Activated T-cell treated with anti-CD3 and anti-CD28 coated beads, Interleukin-2, amount 50 U/mL, for 72 hours (primary cell): Measurements from ENCODE around the gene ALOX12B. TPM values are rescaled to one million over a fixed set of nuclear protein-coding genes. Genes with fewer than 3 reads are reported as not detected.
A peak's percentile ranks its signal among the peaks of the same experiment; 100 is the strongest.

ENCODE experiments used
- ATAC-seq, 2 donors: fragments of 150-1000 bp; cut with Tn5 transposase; replicated peaks in 1 of 2; 2 replicates each; pipeline ENCODE4 v1.10.0; 2021; ENCODE audit warnings: moderate library complexity in 2 of 2, mild to moderate bottlenecking in 1 of 2
- DNase-seq, 2 donors: peaks; one replicate each; pipeline ENCODE4 v3.0.0; 2021 to 2022; ENCODE audit warnings: mixed read lengths in 1 of 2
- H3K27ac Mint-ChIP-seq: one replicate; pipeline ENCODE4 v1.8.0; 2022; ENCODE audit warnings: mild to moderate bottlenecking, moderate library complexity, mixed read lengths
- H3K27me3 Mint-ChIP-seq: one replicate; pipeline ENCODE4 v1.8.0; 2022; ENCODE audit warnings: low read depth, mixed read lengths
- H3K36me3 Mint-ChIP-seq, 2 donors: one replicate each; pipeline ENCODE4 v1.8.0; 2022; ENCODE audit warnings: mixed read lengths in 2 of 2, mild to moderate bottlenecking in 1 of 2; ENCODE audit not compliant: insufficient read depth in 2 of 2
- H3K4me1 Mint-ChIP-seq: one replicate; pipeline ENCODE4 v1.8.0; 2022; ENCODE audit warnings: low read depth, mixed read lengths
- H3K4me3 Mint-ChIP-seq, 2 donors: one replicate each; pipeline ENCODE4 v1.8.0; 2022; ENCODE audit warnings: mild to moderate bottlenecking in 2 of 2, mixed read lengths in 2 of 2, moderate library complexity in 2 of 2
- H3K9me3 Mint-ChIP-seq, 2 donors: one replicate each; pipeline ENCODE4 v1.8.0; 2022; ENCODE audit warnings: mixed read lengths in 2 of 2
- total RNA-seq, 2 donors: library from RNA; stranded (reverse); gene quantifications; one replicate each; pipeline ENCODE4 v1.2.3, GENCODE V29; 2022

Gene ALOX12B
- total RNA-seq, 2 donors from 2014 or later: 1.3 to 4.1 TPM

DNA sequence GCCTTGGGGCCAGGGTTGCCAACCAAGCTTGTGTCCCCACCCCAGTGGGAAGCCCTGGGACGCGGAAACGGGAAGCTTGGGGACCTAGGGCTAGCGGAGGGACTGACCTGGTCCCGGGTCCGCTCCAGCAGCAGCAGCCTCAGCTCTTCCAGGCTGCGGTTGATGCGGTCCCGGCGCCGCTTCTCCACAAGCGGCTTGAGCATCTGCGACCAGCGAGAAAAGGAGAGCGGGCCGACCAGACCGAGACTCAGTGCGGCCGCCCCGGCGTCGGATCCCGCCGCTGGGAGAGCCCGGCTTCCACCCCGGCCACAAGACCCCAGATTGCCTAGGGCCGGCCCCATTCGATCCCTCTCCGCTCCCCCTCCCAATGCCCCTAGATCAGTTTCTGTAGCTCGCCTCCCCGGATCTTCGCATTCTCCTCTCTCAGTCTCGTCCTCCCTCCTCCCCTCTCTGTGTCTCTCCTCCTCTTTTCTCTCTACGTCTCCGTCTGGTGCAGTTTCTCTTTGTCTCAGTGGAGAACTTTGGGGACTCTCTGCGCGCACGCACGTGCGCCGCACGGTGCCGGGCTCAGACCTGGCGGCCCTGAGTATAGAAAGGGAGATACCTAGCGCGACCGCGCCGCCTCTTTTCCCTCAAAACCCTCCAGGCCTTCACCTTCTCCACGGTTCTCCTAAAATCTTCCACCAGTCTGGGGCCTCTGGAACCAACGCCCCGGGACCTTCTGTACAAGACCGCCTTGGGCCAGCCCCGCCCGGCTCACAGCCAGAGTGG, 35.6 kb upstream of the ALOX12B start:
- Mint-ChIP-seq H3K4me1 (peaks cover 74% of the 10 kb centered on the region), H3K9me3 (no peaks in the 10 kb centered on the region), H3K27me3 (peaks cover 28% of the 10 kb centered on the region), H3K4me3 (peak overlapping the region; percentile 83 to 88), H3K36me3 (peaks cover 3 to 17% of the 10 kb centered on the region in 2 donors), H3K27ac (no peak overlapping the region)
- DNase-seq (peak; percentile 56 to 62), ATAC-seq (peak in 1 of 2 donors; percentile 7)

DNA sequence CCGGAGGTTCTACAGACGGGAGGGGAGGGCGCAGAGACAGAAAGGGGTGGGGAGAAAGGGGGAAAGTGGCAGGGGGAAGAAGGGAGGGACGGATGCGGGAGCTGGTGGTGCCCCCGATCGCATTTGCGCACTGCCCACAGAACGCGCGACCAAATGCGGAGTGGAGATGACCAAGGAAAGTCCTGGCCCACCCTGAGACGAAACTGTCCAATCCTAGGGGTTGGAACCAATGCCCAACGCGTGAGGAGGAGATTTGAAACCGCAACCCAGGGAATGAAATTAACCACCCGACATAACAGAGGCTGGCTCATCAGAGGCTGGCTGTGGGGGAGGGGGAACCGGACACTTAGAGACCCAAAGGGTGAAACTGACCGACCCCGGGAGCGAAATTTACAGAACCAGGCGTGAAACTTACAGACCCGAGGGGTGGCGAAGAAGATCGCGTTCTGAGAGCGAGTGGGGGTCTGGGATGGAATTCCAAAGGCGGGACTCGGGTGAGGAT, 35.0 kb upstream of the ALOX12B start:
- Mint-ChIP-seq H3K4me3 (peak overlapping the region; percentile 83 to 88), H3K4me1 (peaks cover 80% of the 10 kb centered on the region), H3K27me3 (peaks cover 35% of the 10 kb centered on the region), H3K9me3 (no peaks in the 10 kb centered on the region), H3K36me3 (peaks cover 3 to 17% of the 10 kb centered on the region in 2 donors), H3K27ac (no peak overlapping the region)
- no peak for ATAC-seq
- peak in 1 of 2 donors; percentile 28 for DNase-seq

DNA sequence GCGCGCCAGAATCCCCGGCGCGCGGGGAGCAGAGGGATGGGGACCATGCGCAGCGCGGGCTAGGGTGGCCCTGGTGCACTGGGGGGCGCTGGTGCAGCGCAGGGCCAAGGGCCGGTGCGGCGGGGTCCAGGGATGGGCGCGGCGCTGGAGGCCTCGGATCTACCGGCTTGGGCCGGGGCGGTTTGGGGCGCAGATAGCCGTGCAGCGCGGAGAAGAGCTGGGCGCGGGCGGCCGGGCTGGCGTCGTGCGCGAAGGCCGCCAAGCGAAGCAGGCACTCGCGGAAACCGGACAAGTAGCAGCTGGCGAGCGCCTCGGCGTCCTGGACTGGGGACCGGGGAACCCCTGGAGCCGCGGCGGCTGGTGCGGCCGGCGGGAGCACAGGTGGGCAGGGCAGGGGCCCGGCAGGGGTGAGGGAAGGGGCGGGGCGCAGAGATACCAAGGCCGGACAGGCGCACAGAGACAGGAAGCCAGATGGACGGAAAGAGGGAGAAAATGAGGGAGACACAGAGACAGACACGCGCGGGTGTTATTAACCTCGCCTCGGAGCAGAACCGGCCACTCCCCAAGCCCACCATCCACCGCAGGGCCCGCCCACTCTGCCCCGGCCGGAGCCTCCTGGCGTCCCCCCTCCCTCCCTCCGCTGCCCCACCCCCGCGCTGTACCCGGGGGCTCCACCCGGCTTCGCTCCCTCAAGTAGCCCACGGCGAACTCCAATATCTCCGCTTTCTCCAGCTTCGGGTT, 34.3 kb upstream of the ALOX12B start:
- ATAC-seq: peak; percentile 44 to 46
- peak overlapping the region; percentile 83 to 88 for H3K4me3 Mint-ChIP-seq
- H3K27ac Mint-ChIP-seq: no peak overlapping the region
- H3K4me1 Mint-ChIP-seq: peaks cover 74% of the 10 kb centered on the region
- H3K9me3 Mint-ChIP-seq: no peaks in the 10 kb centered on the region
- peaks cover 37% of the 10 kb centered on the region for H3K27me3 Mint-ChIP-seq
- H3K36me3 Mint-ChIP-seq: peaks cover 3 to 17% of the 10 kb centered on the region in 2 donors
- DNase-seq: peak; percentile 83 to 87

DNA sequence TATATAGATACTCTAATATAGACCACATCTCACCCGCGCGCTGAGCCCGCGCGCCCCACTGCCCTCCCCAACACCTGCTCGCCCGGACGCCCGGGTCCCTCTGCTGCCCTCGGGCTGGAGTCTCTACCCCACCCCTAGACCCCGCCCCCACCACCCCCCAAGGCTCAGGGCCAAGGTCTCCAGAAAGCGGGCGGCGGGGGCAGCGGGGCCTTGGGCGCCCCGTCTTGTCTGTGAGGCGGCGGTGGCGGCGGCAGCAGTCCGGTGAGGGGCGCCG, 33.8 kb upstream of the ALOX12B start:
- Mint-ChIP-seq H3K27ac (no peak overlapping the region), H3K9me3 (no peaks in the 10 kb centered on the region), H3K4me1 (peaks cover 71% of the 10 kb centered on the region), H3K27me3 (peaks cover 42% of the 10 kb centered on the region), H3K4me3 (peak overlapping the region; percentile 83 to 88), H3K36me3 (peaks cover 0 to 14% of the 10 kb centered on the region in 2 donors)
- ATAC-seq (peak in 1 of 2 donors; percentile 0), DNase-seq (no peak)

DNA sequence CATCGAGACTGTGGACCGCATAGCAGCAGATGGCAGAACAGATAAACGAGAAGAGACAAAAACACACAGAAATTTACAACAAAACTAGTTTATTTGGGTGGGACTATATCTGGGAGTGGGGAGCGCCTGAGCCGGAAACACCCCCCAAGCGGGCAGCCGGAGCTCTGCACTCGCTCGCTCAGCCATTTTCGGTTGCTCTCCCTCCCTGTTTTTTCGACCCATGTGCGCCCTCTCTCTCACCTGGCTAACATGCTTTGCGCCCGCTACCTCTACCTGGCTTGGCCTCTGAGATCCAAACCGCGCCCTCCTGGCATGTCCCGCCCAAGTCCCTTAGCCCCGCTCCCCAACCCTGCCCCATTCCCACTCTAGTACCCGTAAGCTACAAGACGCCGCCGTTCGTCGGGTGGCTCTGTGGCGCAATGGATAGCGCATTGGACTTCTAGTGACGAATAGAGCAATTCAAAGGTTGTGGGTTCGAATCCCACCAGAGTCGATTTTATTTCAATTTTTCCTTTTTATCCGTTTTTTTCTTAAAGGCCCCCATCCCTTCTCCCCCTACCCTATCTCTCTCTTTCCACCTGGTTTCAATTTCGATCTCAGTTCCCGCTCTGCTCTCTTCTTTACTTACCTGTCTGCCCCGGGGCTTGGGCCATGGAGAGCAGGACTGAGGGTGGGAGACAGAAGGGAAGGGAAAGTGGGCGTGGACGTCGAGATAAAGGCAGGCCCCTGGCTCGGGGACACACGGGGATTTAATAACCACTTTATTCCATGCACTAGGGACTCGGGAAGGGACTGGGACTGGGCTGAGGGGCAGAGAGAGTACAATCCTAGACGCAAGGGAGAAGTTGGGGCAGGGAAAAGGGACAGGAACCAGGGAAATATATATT, 33.2 kb upstream of the ALOX12B start:
- Mint-ChIP-seq H3K4me3 (peak overlapping the region; percentile 83 to 88), H3K9me3 (no peaks in the 10 kb centered on the region), H3K4me1 (peaks cover 65% of the 10 kb centered on the region), H3K27ac (peak overlapping the region; percentile 100), H3K27me3 (peaks cover 48% of the 10 kb centered on the region), H3K36me3 (peaks cover 0 to 10% of the 10 kb centered on the region in 2 donors)
- ATAC-seq: peak; percentile 8 to 16
- DNase-seq: peak; percentile 80 to 84

DNA sequence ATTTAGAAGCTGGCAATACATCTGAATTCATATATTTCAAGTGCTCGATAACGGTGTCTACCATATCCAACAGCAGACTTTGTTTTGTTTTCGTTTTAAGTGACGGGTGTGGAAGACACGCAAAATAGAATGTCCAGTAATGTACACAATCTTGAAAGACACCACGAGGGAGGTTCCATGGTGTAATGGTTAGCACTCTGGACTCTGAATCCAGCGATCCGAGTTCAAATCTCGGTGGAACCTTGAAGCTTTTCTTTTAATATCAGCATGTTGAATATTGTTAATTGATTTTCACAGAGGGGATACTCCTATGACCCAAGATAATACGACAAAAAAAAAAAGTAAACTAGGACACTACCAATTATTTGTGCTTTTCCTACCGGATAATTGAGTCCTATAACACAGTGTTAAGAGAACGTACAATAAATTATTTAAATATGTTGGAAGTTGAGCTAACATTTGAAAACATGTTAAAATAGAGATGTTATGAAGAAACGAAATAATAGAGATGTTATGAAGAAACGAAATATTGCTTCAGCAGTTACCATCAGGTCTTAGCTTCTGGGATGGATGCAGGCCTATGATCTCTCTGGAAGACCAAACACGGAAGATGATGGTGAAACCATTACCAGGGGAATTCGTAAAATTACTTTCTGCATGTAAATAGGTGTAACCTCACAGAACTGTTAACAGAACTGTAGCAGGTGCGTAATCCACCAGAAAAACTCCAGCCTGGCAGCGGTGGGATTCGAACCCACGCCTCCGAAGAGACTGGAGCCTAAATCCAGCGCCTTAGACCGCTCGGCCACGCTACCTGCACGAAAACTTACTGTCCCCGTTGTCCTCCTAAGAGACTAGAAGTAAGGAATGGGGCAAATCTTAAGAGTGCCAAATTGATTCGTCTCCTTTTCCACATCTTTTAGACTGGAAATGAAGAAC, 32.3 kb upstream of the ALOX12B start:
- Mint-ChIP-seq H3K36me3 (peaks cover 0 to 8% of the 10 kb centered on the region in 2 donors), H3K27ac (peak overlapping the region; percentile 100), H3K27me3 (peaks cover 55% of the 10 kb centered on the region), H3K9me3 (no peaks in the 10 kb centered on the region), H3K4me1 (peaks cover 56% of the 10 kb centered on the region), H3K4me3 (peak overlapping the region; percentile 83 to 88)
- DNase-seq: peak; percentile 89 to 90
- peak; percentile 46 to 52 for ATAC-seq

DNA sequence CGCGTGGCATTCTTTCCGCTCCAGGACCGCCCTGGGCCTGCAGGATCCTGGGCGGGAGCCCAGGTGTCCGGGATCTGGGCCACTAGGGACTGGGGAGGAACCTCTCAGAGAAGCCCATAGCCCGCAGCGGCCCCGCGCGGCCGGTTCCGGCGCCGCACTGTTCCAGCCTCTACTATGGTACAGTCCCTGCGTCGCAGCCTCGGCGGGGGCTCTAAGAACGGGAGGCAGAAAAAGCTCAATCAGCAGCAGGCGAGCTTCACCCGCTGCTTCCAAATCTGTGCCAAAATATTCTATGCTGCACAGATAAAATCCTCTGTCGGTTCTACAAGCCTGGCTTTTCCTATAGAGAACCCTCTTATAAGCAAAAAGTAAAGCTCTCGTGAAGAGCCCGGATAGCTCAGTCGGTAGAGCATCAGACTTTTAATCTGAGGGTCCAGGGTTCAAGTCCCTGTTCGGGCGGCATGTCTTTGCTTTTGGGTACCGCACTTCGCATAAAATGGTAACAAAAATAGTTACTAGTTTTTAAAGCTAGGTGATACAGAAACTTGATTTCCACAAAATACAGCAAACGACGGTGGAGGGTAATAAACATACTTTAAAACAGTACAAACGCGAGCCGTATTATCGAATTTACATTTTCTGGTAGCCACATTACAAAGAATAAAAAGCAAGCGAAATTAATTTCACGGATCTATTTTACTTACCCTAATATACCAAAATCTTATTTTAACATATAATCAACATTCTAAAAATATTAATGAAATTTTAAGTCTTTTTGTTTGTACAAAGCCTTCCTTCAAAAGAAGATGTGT, 31.5 kb upstream of the ALOX12B start:
- no peaks in the 10 kb centered on the region for H3K9me3 Mint-ChIP-seq
- peaks cover 56% of the 10 kb centered on the region for H3K27me3 Mint-ChIP-seq
- peak overlapping the region; percentile 83 to 88 for H3K4me3 Mint-ChIP-seq
- ATAC-seq (peak; percentile 59 to 62), DNase-seq (peak; percentile 89 to 92)
- H3K36me3 Mint-ChIP-seq: peaks cover 0 to 8% of the 10 kb centered on the region in 2 donors
- H3K4me1 Mint-ChIP-seq: peaks cover 47% of the 10 kb centered on the region
- peak overlapping the region; percentile 100 for H3K27ac Mint-ChIP-seq

DNA sequence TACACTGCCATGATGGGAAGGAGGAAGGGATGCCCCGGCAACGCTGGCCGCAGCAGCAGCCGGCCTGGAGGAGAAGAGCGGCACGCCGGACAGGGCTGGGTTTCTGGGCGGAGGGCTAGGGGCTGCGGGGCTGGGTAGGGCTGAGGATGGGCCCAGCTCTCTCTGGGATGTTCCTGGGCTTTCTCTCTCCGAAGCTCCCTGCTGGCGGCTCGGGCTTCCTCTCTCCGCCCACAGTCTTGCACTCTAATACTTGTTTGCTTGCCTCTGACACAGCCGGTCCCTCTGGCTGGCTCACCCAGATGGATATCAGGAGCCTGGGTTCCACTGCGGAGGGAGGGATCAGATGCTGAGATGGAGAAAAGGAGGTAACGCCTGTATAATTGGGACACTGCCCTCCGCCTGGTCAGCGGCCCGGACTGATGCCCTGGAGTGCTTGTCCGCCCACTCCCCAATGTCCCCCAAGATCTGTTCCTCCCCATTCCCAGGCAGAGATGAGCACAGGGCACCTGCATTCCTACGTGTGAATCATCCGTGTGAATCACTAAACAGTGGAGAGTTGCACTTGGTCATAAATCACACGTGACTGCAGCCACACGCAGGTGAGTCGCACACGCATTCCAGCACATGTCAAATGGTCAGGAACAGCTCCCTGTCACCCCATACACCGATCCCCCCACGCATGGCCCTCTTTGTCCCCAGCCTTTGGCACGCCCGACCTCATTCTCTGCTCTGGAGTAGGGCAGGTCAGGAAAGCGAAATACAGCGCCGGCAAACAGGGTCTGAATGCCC, 30.7 kb upstream of the ALOX12B start, which contains the start of gene ALOXE3:
ALOXE3 (minus strand) TSS at position 535 of the 789 bp plus-strand sequence; CDS start at position 11, 524 bp downstream.
- H3K36me3 Mint-ChIP-seq: peaks cover 0 to 7% of the 10 kb centered on the region in 2 donors
- H3K27ac Mint-ChIP-seq: peak within 1 kb of the TSS; percentile 100
- H3K9me3 Mint-ChIP-seq: no peaks in the 10 kb centered on the region
- peaks cover 39% of the 10 kb centered on the region for H3K4me1 Mint-ChIP-seq
- ATAC-seq: no peak
- H3K4me3 Mint-ChIP-seq: peak within 1 kb of the TSS; percentile 83 to 88
- peak; percentile 27 to 45 for DNase-seq
- peaks cover 56% of the 10 kb centered on the region for H3K27me3 Mint-ChIP-seq

DNA sequence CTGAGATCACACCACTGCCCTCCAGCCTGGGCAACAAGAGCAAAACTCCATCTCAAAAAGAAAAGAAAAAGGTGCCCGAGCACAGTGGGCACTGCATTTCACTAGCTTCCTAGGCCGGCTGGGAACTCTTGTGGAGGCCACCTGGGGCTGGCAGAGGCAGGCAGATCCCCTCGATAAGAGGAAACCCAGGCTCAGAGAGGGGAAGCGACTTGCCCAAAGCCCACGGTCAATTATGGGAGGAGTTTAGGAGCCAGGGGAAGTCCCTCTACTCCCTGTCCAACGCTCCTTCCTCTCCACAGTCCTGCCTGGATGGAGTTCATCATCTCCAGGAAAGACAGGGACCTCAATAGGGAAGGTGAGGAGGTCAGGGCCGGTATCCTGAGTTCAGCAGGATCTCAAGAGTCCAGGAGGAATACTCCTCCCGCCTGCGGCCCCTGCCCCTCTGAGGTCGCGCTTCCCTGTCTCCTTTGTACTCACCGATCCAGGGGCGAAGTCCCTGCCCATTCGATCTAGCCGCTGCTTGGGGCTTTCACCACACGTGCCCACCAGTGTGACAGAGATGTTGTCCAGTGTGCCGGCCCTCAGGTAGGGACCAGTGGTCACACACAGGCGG, 30.0 kb upstream of the ALOX12B start:
- Mint-ChIP-seq H3K27me3 (peaks cover 56% of the 10 kb centered on the region), H3K9me3 (no peaks in the 10 kb centered on the region), H3K4me1 (peaks cover 35% of the 10 kb centered on the region), H3K4me3 (peak overlapping the region; percentile 83 to 88), H3K27ac (no peak overlapping the region), H3K36me3 (peaks cover 0 to 7% of the 10 kb centered on the region in 2 donors)
- ATAC-seq (no peak), DNase-seq (no peak)

DNA sequence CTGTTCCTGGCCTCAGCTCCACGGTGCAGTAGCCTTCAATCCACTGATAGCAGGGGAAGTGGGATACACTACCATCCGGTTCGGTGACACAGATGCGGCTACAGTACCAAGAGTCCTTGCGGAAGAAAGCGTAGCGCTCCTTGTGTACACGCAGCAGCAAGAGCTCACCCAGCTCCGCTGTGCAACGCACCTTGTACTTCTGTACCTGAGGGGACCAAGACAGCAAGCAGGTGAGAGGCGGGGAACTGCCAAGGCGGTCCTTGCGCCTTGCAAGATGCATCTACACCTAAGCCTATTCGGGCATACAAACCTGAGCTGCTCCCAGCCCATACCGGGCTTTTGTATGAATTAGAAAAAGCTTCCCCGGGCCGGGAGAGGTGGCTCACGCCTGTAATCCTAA, 29.3 kb upstream of the ALOX12B start:
- peaks cover 56% of the 10 kb centered on the region for H3K27me3 Mint-ChIP-seq
- no peaks in the 10 kb centered on the region for H3K9me3 Mint-ChIP-seq
- ATAC-seq (no peak), DNase-seq (no peak)
- peaks cover 35% of the 10 kb centered on the region for H3K4me1 Mint-ChIP-seq
- peaks cover 0 to 5% of the 10 kb centered on the region in 2 donors for H3K36me3 Mint-ChIP-seq
- H3K4me3 Mint-ChIP-seq: peak overlapping the region in 1 of 2 donors; percentile 5
- H3K27ac Mint-ChIP-seq: no peak overlapping the region
